KOPT-K1 (cell line): ENCODE data around the gene TAB2.
A peak's percentile ranks its signal among the peaks of the same experiment; 100 is the strongest.

ENCODE experiments used
- H3K27ac ChIP-seq: fragments of 200-600 bp; sonication (generic); 2 replicates; pipeline ENCODE4 v1.5.1; 2016; ENCODE audit warnings: antibody characterized with exemption, mild to moderate bottlenecking, low read depth, low read length; ENCODE audit not compliant: poor library complexity, severe bottlenecking
- H3K36me3 ChIP-seq: fragments of 200-600 bp; sonication (generic); 2 replicates; pipeline ENCODE4 v1.5.1; 2017; ENCODE audit warnings: antibody characterized with exemption, mild to moderate bottlenecking, low read length, moderate library complexity; ENCODE audit not compliant: insufficient read depth
- H3K9me3 ChIP-seq: fragments of 200-600 bp; sonication (generic); 2 replicates; pipeline ENCODE4 v1.5.1; 2017; ENCODE audit warnings: antibody characterized with exemption, low read length, mild to moderate bottlenecking; ENCODE audit not compliant: insufficient read depth, poor library complexity, severe bottlenecking

TAB2 gene

GRCh38 chr6:149363154-149363553 lies 45.6 kb downstream of the TAB2 start:
- Histone ChIP-seq H3K9me3 (peaks cover 3% of the 10 kb centered on the region), H3K36me3 (no peaks in the 10 kb centered on the region; the same call in 1 of the 2 replicates), H3K27ac (no peak overlapping the region)

- Histone ChIP-seq H3K36me3 (no peaks in the 10 kb centered on the region; the same call in 1 of the 2 replicates), H3K27ac (no peak overlapping the region), H3K9me3 (peaks cover 3% of the 10 kb centered on the region)
These were observed 47.0 kb downstream of the TAB2 start for GRCh38 chr6:149364557-149364956.

- H3K9me3 ChIP-seq: peaks cover 3% of the 10 kb centered on the region
- H3K27ac ChIP-seq: no peak overlapping the region
- H3K36me3 ChIP-seq: no peaks in the 10 kb centered on the region; the same call in 1 of the 2 replicates
These were observed 47.7 kb downstream of the TAB2 start for GRCh38 chr6:149365197-149365596.

- H3K27ac ChIP-seq: peak overlapping the region; percentile 47
- peaks cover 9% of the 10 kb centered on the region; the same call in 1 of the 2 replicates for H3K36me3 ChIP-seq
- H3K9me3 ChIP-seq: peaks cover 2% of the 10 kb centered on the region
These were observed 48.9 kb downstream of the TAB2 start for GRCh38 chr6:149366267-149366921.

- Histone ChIP-seq H3K36me3 (peaks cover 11% of the 10 kb centered on the region; the same call in 1 of the 2 replicates), H3K27ac (peak overlapping the region; percentile 10), H3K9me3 (no peaks in the 10 kb centered on the region)
These were observed 50.6 kb downstream of the TAB2 start for GRCh38 chr6:149368065-149368464.

GRCh38 chr6:149371154-149371553 lies 53.6 kb downstream of the TAB2 start:
- H3K27ac ChIP-seq: no peak overlapping the region
- no peaks in the 10 kb centered on the region for H3K9me3 ChIP-seq
- peaks cover 28% of the 10 kb centered on the region for H3K36me3 ChIP-seq

- no peak overlapping the region for H3K27ac ChIP-seq
- no peaks in the 10 kb centered on the region for H3K9me3 ChIP-seq
- H3K36me3 ChIP-seq: peaks cover 28% of the 10 kb centered on the region
These were observed 54.5 kb downstream of the TAB2 start for GRCh38 chr6:149372062-149372461.

- Histone ChIP-seq H3K36me3 (peaks cover 35% of the 10 kb centered on the region), H3K9me3 (no peaks in the 10 kb centered on the region), H3K27ac (no peak overlapping the region)
These were observed 56.0 kb downstream of the TAB2 start for GRCh38 chr6:149373511-149373910.

GRCh38 chr6:149379977-149380376 lies 62.5 kb downstream of the TAB2 start:
- no peaks in the 10 kb centered on the region for H3K9me3 ChIP-seq
- H3K36me3 ChIP-seq: peaks cover 61% of the 10 kb centered on the region
- H3K27ac ChIP-seq: no peak overlapping the region

- Histone ChIP-seq H3K27ac (no peak overlapping the region), H3K36me3 (peaks cover 65% of the 10 kb centered on the region), H3K9me3 (no peaks in the 10 kb centered on the region)
These were observed 63.0 kb downstream of the TAB2 start for GRCh38 chr6:149380523-149380922.

- H3K27ac ChIP-seq: no peak overlapping the region
- H3K36me3 ChIP-seq: peaks cover 71% of the 10 kb centered on the region
- peaks cover 20% of the 10 kb centered on the region for H3K9me3 ChIP-seq
These were observed 65.9 kb downstream of the TAB2 start for GRCh38 chr6:149383371-149383770.

GRCh38 chr6:149384464-149384863 lies 67.0 kb downstream of the TAB2 start:
- Histone ChIP-seq H3K9me3 (peaks cover 20% of the 10 kb centered on the region), H3K27ac (no peak overlapping the region)

GRCh38 chr6:149385998-149386646 lies 68.6 kb downstream of the TAB2 start:
- H3K9me3 ChIP-seq: peaks cover 20% of the 10 kb centered on the region
- H3K27ac ChIP-seq: no peak overlapping the region
- H3K36me3 ChIP-seq: peaks cover 50% of the 10 kb centered on the region

More at GRCh38 chr6:149384464-149384863, 67.0 kb downstream of the TAB2 start:
- peaks cover 60% of the 10 kb centered on the region for H3K36me3 ChIP-seq

GRCh38 chr6:149387779-149388512 lies 70.4 kb downstream of the TAB2 start:
- H3K27ac ChIP-seq: no peak overlapping the region
- peaks cover 20% of the 10 kb centered on the region for H3K9me3 ChIP-seq
- H3K36me3 ChIP-seq: peaks cover 43% of the 10 kb centered on the region
